ENCODE data around the gene SYNE1.
"Not testable (repeated sequence)": the region's sequence is repeated elsewhere in the genome, so short reads cannot be mapped to it uniquely, and the experiment has no call there.

- not testable (repeated sequence) for TF ChIP-seq POLR2A, EP300, POLR2AphosphoS5 (IDR thresholded peaks at IDR 0.05)
Measured at GRCh38 chr6:152495456-152495855, 141.7 kb downstream of the SYNE1 start.

Measured in sigmoid colon (tissue), 4 donors.